Measurements from ENCODE around the gene ACSS3. TPM values are rescaled to one million over a fixed set of nuclear protein-coding genes. Genes with fewer than 3 reads are reported as not detected.

ACSS3 gene
- total and polyA plus RNA-seq, 2 of the 8 experiments (the other 6 are each of a cell fraction or from before 2014, with no cell fraction given) = 14.4 to 24.0 TPM

DNA sequence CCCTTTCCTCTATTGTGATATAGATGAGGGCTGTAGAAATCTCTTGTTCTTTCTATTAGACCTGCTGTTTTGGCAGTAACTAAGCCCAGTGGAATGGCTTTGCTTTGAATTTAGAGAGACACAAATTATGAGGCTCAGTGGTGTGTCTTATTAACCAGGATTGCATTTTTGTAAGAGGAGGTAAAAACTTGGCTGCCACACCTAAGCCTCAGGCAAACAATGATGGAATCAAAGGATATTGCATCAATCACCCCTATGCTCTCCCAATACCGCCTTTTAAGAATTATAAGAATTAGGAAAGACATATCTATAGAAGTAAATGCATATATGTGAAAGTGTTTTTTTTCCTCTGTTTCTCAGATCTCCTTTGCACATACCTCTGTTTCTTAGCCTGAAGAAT lies 63.3 kb downstream of the ACSS3 start:
- Histone ChIP-seq H2BK15ac (ENCODE audit: low read length) (no peak overlapping the region), H3K56ac (replicated peaks; ENCODE audit: insufficient read length, low read depth, low read length) (no peak overlapping the region), H2BK120ac (replicated peaks; ENCODE audit: low read depth, low read length) (no peak overlapping the region), H3K9me3 (ENCODE audit: insufficient read depth in 2 of 2, low read depth in 1 of 2, low read length in 1 of 2) (no peaks in the 10 kb centered on the region), H4K20me1 (replicated peaks in 1 of 2; ENCODE audit: control insufficient read depth in 1 of 2, insufficient read depth in 2 of 2, low read length in 2 of 2) (no peaks in the 10 kb centered on the region), H2AFZ (ENCODE audit: low read length) (no peak overlapping the region), H3K27ac (ENCODE audit: low read depth, low read length) (no peak overlapping the region), H3K79me1 (ENCODE audit: low read depth, low read length) (no peaks in the 10 kb centered on the region), H2BK12ac (ENCODE audit: low read depth, low read length) (no peak overlapping the region), H2BK20ac (ENCODE audit: low read length) (no peak overlapping the region), H3K4ac (replicated peaks; ENCODE audit: insufficient read length, low read depth, low read length) (no peak overlapping the region), H3K14ac (ENCODE audit: insufficient read length) (no peak overlapping the region), H3K23me2 (ENCODE audit: low read depth, low read length) (no peaks in the 10 kb centered on the region; the same call in 1 of the 2 replicates), H3K4me2 (ENCODE audit: insufficient read depth in 1 of 2, low read depth in 2 of 2, low read length in 2 of 2) (no peak overlapping the region), H3K79me2 (ENCODE audit: control insufficient read depth in 1 of 2, insufficient read depth in 2 of 2, low read length in 2 of 2) (no peaks in the 10 kb centered on the region), H3K9ac (replicated peaks in 1 of 4; ENCODE audit: extremely low read depth in 1 of 4, low read depth in 3 of 4, low read length in 3 of 4) (no peak overlapping the region), H3K18ac (ENCODE audit: extremely low read depth, low read length) (no peak overlapping the region), H3K36me3 (ENCODE audit: control insufficient read depth in 2 of 4, insufficient read depth in 4 of 4, low read length in 3 of 4) (peaks cover 0 to 4% (median 0%) of the 10 kb centered on the region in 4 experiments; a peak in 2 of 8 replicates), H4K5ac (ENCODE audit: insufficient read length, low read depth, low read length) (no peak overlapping the region), H2AK5ac (ENCODE audit: low read depth, low read length) (no peak overlapping the region), H3K23ac (ENCODE audit: insufficient read length) (no peak overlapping the region), H3K4me3 (ENCODE audit: extremely low read depth in 1 of 4, insufficient read depth in 2 of 4, low read depth in 3 of 4, low read length in 4 of 4) (no peak overlapping the region), H3K4me1 (replicated peaks in 1 of 4; ENCODE audit: control insufficient read depth in 3 of 4, insufficient read depth in 4 of 4, low read length in 3 of 4) (no peaks in the 10 kb centered on the region), H3K27me3 (replicated peaks in 1 of 4; ENCODE audit: control insufficient read depth in 3 of 4, extremely low read depth in 1 of 4, insufficient read depth in 3 of 4, low read length in 3 of 4) (no peaks in the 10 kb centered on the region), H4K91ac (replicated peaks; ENCODE audit: insufficient read length, low read length) (no peak overlapping the region), H4K8ac (ENCODE audit: extremely low read depth, insufficient read depth, low read length) (no peak overlapping the region), H2BK5ac (ENCODE audit: low read depth, low read length) (no peak overlapping the region)
- POLR2A ChIA-PET (ENCODE audit: partially characterized antibody) = no interaction called here
- FAIRE-seq (no peak), DNase-seq (ENCODE audit: low read depth in 1 of 2, low spot score in 2 of 2) (no peak)
- CTCF ChIA-PET (ENCODE audit: partially characterized antibody) = interaction anchor here (2.5 kb wide), 1 partner anchor 13 kb away, joined by 11 read pairs; no protein-coding TSS in a partner anchor
- TF ChIP-seq RNF2 (IDR thresholded peaks at IDR 0.05; ENCODE audit: borderline replicate concordance, low read depth, low read length, missing control alignments, poor library complexity, severe bottlenecking) (no peak), FOSL1 (IDR thresholded peaks at IDR 0.05; ENCODE audit: insufficient read depth, low read depth, low read length) (no peak), CTBP2 (IDR thresholded peaks at IDR 0.05; ENCODE audit: borderline replicate concordance, insufficient read depth, insufficient read length, low read length) (no peak), SIRT6 (IDR thresholded peaks at IDR 0.05; ENCODE audit: low read length) (no peak), SIX5 (IDR thresholded peaks at IDR 0.05; ENCODE audit: low read depth, low read length) (no peak), GABPA (IDR thresholded peaks at IDR 0.05; ENCODE audit: borderline replicate concordance, insufficient read depth, low read length) (no peak), BRCA1 (IDR thresholded peaks at IDR 0.05; ENCODE audit: low read depth, low read length) (no peak), KDM5A (IDR thresholded peaks at IDR 0.05; ENCODE audit: low read length) (no peak), CHD1 (IDR thresholded peaks at IDR 0.05; ENCODE audit: low read depth, low read length) (no peak)
- WGBS, 2 experiments (ENCODE audit: extremely low coverage in 1 of 2, insufficient coverage in 1 of 2, insufficient read length in 1 of 2, insufficient replicate concordance in 2 of 2, low coverage in 1 of 2, low lambda C conversion rate in 2 of 2, missing lambda C conversion rate in 1 of 2) = 96% methylated on average over 1 of the region's 1 CpG; no CpG with 5 or more reads in 1 of the 2 experiments

Data from H1 (cell line).